T-helper 2 cell treated with Interferon-gamma antibody and Interleukin-4, amounts not matched to agents 5 μg/mL and 100 μg/mL, for 36 hours (primary cell): ENCODE measurements around the gene PGM3.

Experiments
- DNase-seq: peaks from one replicate; pipeline ENCODE4 v3.0.0; 2021; ENCODE audit warnings: low spot score
- H3K27ac Mint-ChIP-seq: one replicate; pipeline ENCODE4 v1.8.0; 2021; ENCODE audit warnings: mild to moderate bottlenecking, mixed read lengths
- H3K27me3 Mint-ChIP-seq: one replicate; pipeline ENCODE4 v1.8.0; 2021; ENCODE audit warnings: low read depth, mixed read lengths
- H3K36me3 Mint-ChIP-seq: one replicate; pipeline ENCODE4 v1.8.0; 2021; ENCODE audit warnings: low read depth, mixed read lengths
- H3K4me1 Mint-ChIP-seq: one replicate; pipeline ENCODE4 v1.8.0; 2021; ENCODE audit warnings: low read depth, mixed read lengths
- H3K4me3 Mint-ChIP-seq: one replicate; pipeline ENCODE4 v1.8.0; 2022; ENCODE audit warnings: mild to moderate bottlenecking, moderate library complexity, mixed read lengths
- H3K9me3 Mint-ChIP-seq: one replicate; pipeline ENCODE4 v1.8.0; 2021; ENCODE audit warnings: mixed read lengths

Gene PGM3

GRCh38 chr6:83192871-83193746, at the start of gene PGM3, which contains the start of gene RWDD2A:
TSS of gene PGM3 (minus strand) at chr6:83193265. CDS start at chr6:83191012, 2,253 bp downstream.
TSS of gene RWDD2A (plus strand) at chr6:83193357. CDS start at chr6:83194452, 1,095 bp downstream.
- Mint-ChIP-seq H3K27ac (peak within 1 kb of the TSS; percentile 97), H3K27me3 (peaks cover 6% of the 10 kb centered on the region), H3K4me1 (peaks cover 22% of the 10 kb centered on the region), H3K36me3 (peaks cover 21% of the 10 kb centered on the region), H3K9me3 (no peaks in the 10 kb centered on the region), H3K4me3 (peak within 1 kb of the TSS; percentile 98)
- peak; percentile 86 for DNase-seq

GRCh38 chr6:83231146-83231545, 38.1 kb upstream of the PGM3 start:
- no peaks in the 10 kb centered on the region for H3K4me1 Mint-ChIP-seq
- no peaks in the 10 kb centered on the region for H3K36me3 Mint-ChIP-seq
- H3K27me3 Mint-ChIP-seq = peaks cover 13% of the 10 kb centered on the region
- no peak overlapping the region for H3K4me3 Mint-ChIP-seq
- DNase-seq = no peak
- no peaks in the 10 kb centered on the region for H3K9me3 Mint-ChIP-seq
- H3K27ac Mint-ChIP-seq = no peak overlapping the region

GRCh38 chr6:83226517-83226916, 33.5 kb upstream of the PGM3 start:
- H3K4me3 Mint-ChIP-seq = no peak overlapping the region
- no peak for DNase-seq
- H3K27ac Mint-ChIP-seq = no peak overlapping the region
- no peaks in the 10 kb centered on the region for H3K4me1 Mint-ChIP-seq
- H3K9me3 Mint-ChIP-seq = no peaks in the 10 kb centered on the region
- H3K27me3 Mint-ChIP-seq = peaks cover 3% of the 10 kb centered on the region
- no peaks in the 10 kb centered on the region for H3K36me3 Mint-ChIP-seq

- H3K27me3 Mint-ChIP-seq = peaks cover 4% of the 10 kb centered on the region
- DNase-seq = no peak
Measured at GRCh38 chr6:83221889-83222479, 28.9 kb upstream of the PGM3 start.

GRCh38 chr6:83221276-83221675, 28.2 kb upstream of the PGM3 start:
- H3K4me3 Mint-ChIP-seq = no peak overlapping the region
- no peak for DNase-seq
- H3K4me1 Mint-ChIP-seq = no peaks in the 10 kb centered on the region
- no peaks in the 10 kb centered on the region for H3K36me3 Mint-ChIP-seq
- peaks cover 7% of the 10 kb centered on the region for H3K27me3 Mint-ChIP-seq
- H3K27ac Mint-ChIP-seq = no peak overlapping the region
- no peaks in the 10 kb centered on the region for H3K9me3 Mint-ChIP-seq

More at GRCh38 chr6:83221889-83222479, 28.9 kb upstream of the PGM3 start:
- Mint-ChIP-seq H3K4me3 (no peak overlapping the region), H3K27ac (no peak overlapping the region), H3K9me3 (no peaks in the 10 kb centered on the region), H3K36me3 (no peaks in the 10 kb centered on the region), H3K4me1 (no peaks in the 10 kb centered on the region)

- H3K4me1 Mint-ChIP-seq = no peaks in the 10 kb centered on the region
- no peak overlapping the region for H3K4me3 Mint-ChIP-seq
- H3K36me3 Mint-ChIP-seq = no peaks in the 10 kb centered on the region
- no peaks in the 10 kb centered on the region for H3K9me3 Mint-ChIP-seq
- H3K27ac Mint-ChIP-seq = no peak overlapping the region
- peaks cover 7% of the 10 kb centered on the region for H3K27me3 Mint-ChIP-seq
- DNase-seq = no peak
Measured at GRCh38 chr6:83220121-83220520, 27.1 kb upstream of the PGM3 start.

GRCh38 chr6:83218646-83219045, 25.6 kb upstream of the PGM3 start:
- H3K36me3 Mint-ChIP-seq = no peaks in the 10 kb centered on the region
- H3K4me1 Mint-ChIP-seq = no peaks in the 10 kb centered on the region
- no peak overlapping the region for H3K4me3 Mint-ChIP-seq
- no peaks in the 10 kb centered on the region for H3K9me3 Mint-ChIP-seq
- H3K27ac Mint-ChIP-seq = no peak overlapping the region
- peaks cover 14% of the 10 kb centered on the region for H3K27me3 Mint-ChIP-seq
- DNase-seq = no peak

GRCh38 chr6:83216806-83217205, 23.7 kb upstream of the PGM3 start:
- Mint-ChIP-seq H3K4me1 (no peaks in the 10 kb centered on the region), H3K4me3 (no peak overlapping the region), H3K36me3 (no peaks in the 10 kb centered on the region), H3K27ac (no peak overlapping the region), H3K9me3 (no peaks in the 10 kb centered on the region), H3K27me3 (peaks cover 20% of the 10 kb centered on the region)
- no peak for DNase-seq

- Mint-ChIP-seq H3K36me3 (no peaks in the 10 kb centered on the region), H3K4me3 (no peak overlapping the region), H3K9me3 (no peaks in the 10 kb centered on the region), H3K27ac (no peak overlapping the region), H3K27me3 (peaks cover 25% of the 10 kb centered on the region), H3K4me1 (no peaks in the 10 kb centered on the region)
- peak; percentile 40 for DNase-seq
Measured at GRCh38 chr6:83215131-83216047, 22.3 kb upstream of the PGM3 start.

- Mint-ChIP-seq H3K36me3 (no peaks in the 10 kb centered on the region), H3K4me1 (no peaks in the 10 kb centered on the region), H3K4me3 (no peak overlapping the region), H3K9me3 (no peaks in the 10 kb centered on the region), H3K27ac (no peak overlapping the region), H3K27me3 (peaks cover 9% of the 10 kb centered on the region)
- no peak for DNase-seq
Measured at GRCh38 chr6:83202031-83202430, 9.0 kb upstream of the PGM3 start.

- no peak overlapping the region for H3K27ac Mint-ChIP-seq
- DNase-seq = no peak
- H3K9me3 Mint-ChIP-seq = no peaks in the 10 kb centered on the region
- H3K36me3 Mint-ChIP-seq = no peaks in the 10 kb centered on the region
- no peak overlapping the region for H3K4me3 Mint-ChIP-seq
- no peaks in the 10 kb centered on the region for H3K4me1 Mint-ChIP-seq
- H3K27me3 Mint-ChIP-seq = no peaks in the 10 kb centered on the region
Measured at GRCh38 chr6:83199863-83200225, 6.8 kb upstream of the PGM3 start.

GRCh38 chr6:83199173-83199862, 6.3 kb upstream of the PGM3 start:
- Mint-ChIP-seq H3K9me3 (no peaks in the 10 kb centered on the region), H3K4me3 (no peak overlapping the region), H3K27ac (no peak overlapping the region), H3K36me3 (no peaks in the 10 kb centered on the region), H3K27me3 (peaks cover 2% of the 10 kb centered on the region), H3K4me1 (peaks cover 2% of the 10 kb centered on the region)
- DNase-seq = no peak

GRCh38 chr6:83198486-83199172, 5.6 kb upstream of the PGM3 start:
- Mint-ChIP-seq H3K36me3 (no peaks in the 10 kb centered on the region), H3K9me3 (no peaks in the 10 kb centered on the region), H3K4me3 (no peak overlapping the region), H3K4me1 (peaks cover 6% of the 10 kb centered on the region), H3K27me3 (peaks cover 6% of the 10 kb centered on the region), H3K27ac (no peak overlapping the region)
- DNase-seq = no peak
